GM19397 (cell line): ENCODE results near the gene TSKS.

Experiments used
- ATAC-seq: cut with Tn5 transposase; IDR thresholded peaks from one replicate; pipeline ENCODE4 v1.9.1; 2021; ENCODE audit warnings: mild to moderate bottlenecking, moderate library complexity; ENCODE audit not compliant: unreplicated experiment

Gene TSKS, protein sequence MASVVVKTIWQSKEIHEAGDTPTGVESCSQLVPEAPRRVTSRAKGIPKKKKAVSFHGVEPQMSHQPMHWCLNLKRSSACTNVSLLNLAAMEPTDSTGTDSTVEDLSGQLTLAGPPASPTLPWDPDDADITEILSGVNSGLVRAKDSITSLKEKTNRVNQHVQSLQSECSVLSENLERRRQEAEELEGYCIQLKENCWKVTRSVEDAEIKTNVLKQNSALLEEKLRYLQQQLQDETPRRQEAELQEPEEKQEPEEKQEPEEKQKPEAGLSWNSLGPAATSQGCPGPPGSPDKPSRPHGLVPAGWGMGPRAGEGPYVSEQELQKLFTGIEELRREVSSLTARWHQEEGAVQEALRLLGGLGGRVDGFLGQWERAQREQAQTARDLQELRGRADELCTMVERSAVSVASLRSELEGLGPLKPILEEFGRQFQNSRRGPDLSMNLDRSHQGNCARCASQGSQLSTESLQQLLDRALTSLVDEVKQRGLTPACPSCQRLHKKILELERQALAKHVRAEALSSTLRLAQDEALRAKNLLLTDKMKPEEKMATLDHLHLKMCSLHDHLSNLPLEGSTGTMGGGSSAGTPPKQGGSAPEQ

DNA sequence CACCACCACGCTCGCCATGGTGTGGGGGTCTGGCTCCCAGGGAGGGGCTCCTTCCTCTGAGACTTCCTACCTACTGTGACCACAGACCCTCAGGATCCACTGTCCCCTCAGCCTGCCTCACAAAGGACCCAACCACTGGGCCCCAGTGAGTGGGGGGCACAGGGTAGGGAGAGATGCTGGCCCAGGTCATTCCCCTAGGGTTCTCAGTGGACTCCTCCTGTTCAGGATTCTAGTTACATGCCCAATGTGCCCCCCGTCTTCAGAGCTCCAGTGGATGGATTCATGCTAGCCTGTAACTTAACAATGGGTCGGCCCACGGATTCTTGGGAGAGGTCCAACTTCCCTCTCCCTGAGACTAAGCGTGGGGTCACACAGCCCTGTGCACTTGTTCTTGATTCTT lies at the start of gene TSKS:
TSS of gene TSKS (minus strand) at position 77 of the 400 bp plus-strand sequence. CDS start at position 18, 59 bp downstream.
- no peak for ATAC-seq

DNA sequence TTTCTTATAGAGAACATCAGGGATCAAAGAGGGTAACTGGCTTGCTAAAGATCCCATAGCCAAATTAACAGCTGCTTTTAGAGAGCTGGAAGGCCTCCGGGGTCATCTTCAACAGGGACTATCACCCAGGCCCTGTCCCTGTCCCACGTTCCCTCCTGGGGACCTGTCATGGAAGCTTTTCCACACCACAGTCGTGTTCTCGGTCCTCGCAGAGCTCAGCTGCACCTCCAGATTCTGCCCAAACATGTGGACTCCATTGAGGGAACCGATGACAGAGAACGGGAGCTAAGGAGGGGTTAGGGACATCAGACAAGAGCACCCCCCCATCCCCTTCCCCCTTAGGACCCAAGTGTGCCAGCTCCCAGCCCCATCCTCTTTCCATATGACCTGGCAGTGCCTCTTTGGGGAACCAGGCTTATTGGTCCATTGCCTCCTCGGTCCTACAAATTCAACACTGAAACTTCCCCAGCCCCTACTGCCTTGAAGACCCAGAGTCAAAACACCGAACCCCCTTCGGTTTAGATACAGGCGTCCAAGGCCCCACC lies 49.4 kb upstream of the TSKS start:
- no peak for ATAC-seq

DNA sequence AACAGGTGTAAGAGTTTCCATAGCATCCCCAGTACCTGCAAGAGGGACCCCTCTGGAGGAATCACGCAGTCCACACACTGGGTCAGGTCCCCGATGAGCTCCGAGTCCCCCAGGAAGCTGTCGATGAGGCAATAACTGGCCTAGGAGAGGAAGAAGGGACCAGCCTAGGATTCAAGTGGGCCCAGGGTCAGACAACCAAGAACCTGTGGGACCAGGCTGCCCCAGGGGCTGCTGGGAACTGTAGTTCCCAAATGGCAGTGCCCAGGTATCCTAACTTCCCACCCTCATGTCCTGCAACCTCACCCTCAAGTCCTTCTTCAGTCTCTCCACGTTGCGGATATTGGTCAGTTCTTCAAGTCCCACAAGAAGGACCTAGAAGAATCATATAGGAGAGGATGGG lies 48.2 kb upstream of the TSKS start:
- ATAC-seq, result no peak

DNA sequence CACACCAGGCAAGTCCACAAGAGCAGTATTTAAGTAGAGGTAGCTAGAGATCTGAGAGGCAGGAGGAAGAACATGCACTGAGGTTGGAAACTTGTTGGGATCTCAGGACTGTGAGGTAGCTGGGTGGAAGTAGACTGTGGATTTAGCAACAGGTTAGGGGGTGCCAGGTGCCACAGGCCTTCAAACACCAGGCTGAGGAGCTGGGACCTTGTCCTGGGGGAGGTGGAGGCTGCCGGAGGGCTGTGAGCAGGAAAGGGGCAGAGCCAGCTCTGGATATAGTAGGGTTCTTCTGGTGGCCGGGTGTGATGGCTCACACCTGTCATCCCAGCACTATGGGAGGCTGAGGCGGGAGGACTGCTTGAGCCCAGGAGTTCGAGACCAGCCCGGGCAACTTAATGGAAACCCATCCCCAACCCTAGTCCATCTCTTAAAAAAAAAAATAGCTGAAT lies 46.9 kb upstream of the TSKS start:
- ATAC-seq, result no peak

DNA sequence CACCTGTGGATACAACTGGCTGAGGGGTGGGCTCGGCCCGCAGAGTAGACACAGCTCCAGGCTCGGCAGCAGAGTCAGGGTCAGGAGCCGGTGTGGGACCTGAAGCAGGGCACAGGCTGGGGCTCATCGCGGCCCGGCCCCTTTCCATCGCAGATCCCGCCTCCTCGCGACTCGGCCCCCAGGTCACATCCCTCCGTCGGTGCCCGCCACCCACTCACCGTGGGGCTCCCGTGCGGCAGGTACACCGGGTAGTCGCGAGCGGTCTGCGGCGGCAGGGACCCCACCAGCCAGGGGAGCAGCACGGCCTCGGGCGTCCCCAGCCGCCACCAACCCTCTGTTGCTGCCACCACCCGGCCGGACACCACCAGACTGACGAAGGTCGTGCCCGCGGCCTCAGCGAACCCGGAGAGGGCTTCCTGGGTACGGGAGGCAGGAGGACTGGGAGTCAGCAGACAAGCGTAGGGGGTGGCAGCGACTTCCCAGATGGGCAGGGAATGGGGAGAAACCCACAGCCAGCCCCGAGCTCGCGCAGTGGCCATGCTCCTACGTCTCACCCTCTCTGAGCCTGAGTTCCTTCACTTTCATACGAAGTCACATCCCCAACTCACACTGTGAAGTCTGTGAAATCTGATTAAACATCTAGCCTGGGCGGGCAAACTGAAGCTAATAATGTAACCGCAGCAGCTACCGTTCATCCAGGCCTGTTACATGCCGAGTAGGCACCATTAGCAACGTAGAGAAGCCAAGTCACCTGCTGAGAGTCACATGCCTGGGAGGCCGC lies 46.2 kb upstream of the TSKS start:
- ATAC-seq, result no peak

DNA sequence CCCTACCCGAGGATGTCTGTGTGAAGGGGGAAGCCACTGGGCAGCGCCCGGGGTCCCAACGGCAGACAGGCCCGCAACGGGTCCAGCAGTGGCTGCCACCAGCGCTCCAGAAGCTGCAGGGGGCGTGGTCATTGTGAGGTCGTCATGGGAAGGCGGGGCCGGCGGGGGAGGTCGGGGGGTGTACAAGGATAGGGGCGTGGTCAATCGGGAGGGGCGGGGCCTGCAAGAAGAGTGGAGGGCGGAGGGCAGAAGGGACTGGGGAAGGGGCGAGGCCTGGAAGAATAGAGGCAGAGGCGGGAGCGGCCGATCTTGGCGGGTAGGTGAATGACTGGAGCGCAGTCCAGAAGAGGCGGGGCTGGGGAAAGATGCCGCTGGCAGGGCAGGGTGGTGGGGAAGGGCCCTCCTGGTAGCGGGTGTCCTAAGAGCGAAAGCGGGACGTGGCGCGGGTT lies 45.6 kb upstream of the TSKS start:
- no peak for ATAC-seq

DNA sequence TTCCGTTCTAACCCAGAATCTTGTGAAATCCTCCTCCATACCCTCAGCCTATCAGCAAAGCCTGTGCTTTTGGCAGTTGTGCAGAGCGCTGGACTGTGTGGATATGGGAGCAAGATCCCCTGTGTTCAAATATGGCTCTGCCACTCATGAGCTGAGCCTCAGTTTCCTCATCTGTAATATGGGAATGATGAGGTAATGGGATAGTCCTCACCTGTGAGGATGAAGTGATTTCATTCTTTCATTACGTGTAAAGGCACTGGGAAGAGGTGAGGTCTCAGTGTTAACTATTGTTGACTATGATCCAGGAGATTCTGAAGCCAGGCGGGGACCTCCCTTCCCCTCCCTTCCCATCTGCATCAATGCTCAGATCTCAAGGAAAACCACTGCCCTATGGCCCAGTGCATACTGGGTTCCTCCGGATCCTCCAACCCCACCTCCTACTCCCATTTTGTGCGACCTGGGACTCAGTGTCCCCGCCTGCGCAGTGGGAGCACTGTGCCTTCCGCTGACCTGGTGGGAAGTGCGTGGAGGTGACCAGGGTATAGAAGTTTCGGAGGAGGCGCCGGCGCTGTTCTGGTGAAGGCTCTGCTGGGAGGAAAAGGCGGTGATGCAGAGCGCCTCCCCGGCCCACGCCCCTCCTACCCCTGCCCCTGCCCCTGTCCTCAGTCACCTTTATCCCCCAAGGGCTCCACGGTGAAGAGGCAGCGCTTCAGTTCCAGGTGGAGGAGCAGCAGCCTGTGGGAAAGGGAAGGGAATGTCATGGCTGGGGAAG lies 45.0 kb upstream of the TSKS start:
- no peak for ATAC-seq

DNA sequence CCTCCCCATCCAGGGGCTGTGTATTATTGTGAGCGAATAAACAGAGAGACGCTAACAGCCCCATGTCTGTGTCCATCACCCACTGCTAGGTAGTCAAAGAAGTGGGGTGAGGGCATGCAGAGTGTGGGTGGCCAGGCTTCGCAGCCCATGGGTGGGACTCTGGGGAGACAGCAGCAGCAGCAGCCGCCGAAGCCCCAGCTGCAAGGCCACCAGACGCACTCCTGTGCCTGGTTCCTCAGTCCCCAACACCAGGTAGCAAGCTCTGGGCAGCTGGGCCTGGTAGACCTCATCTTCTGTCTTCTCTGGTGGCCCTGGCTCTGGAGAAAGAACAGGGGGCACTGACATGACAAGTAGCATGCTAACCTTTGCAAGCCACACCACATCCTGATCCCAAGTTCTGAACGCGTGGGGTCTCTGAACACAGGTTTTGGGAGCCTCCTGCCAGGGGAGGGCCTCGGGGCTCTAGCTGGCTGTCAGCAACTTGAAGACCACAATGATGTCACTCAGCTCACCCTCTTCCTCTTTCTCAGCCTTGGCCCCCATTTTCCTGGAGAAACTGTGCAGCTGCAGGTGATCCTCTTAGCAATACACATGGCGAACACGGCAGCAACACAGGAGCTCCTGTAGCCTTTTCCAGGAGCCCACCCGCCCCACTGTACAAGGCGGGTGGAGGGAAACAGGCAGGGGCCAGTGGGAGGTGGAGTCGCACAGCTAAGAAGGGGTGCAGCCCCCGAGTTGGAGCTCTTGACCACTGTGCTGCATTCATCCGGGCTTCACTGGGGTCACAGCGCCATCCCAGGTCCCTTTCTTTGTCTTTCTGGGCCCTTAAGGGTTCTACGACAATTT lies 44.2 kb upstream of the TSKS start:
- ATAC-seq, result no peak

DNA sequence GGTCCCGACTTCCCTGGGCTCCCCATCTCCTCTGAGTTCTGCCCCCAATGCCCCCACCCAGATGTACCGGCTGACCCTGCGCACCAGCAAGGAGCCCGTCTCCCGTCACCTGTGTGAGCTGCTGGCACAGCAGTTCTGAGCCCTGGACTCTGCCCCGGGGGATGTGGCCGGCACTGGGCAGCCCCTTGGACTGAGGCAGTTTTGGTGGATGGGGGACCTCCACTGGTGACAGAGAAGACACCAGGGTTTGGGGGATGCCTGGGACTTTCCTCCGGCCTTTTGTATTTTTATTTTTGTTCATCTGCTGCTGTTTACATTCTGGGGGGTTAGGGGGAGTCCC lies 43.5 kb upstream of the TSKS start:
- no peak for ATAC-seq

DNA sequence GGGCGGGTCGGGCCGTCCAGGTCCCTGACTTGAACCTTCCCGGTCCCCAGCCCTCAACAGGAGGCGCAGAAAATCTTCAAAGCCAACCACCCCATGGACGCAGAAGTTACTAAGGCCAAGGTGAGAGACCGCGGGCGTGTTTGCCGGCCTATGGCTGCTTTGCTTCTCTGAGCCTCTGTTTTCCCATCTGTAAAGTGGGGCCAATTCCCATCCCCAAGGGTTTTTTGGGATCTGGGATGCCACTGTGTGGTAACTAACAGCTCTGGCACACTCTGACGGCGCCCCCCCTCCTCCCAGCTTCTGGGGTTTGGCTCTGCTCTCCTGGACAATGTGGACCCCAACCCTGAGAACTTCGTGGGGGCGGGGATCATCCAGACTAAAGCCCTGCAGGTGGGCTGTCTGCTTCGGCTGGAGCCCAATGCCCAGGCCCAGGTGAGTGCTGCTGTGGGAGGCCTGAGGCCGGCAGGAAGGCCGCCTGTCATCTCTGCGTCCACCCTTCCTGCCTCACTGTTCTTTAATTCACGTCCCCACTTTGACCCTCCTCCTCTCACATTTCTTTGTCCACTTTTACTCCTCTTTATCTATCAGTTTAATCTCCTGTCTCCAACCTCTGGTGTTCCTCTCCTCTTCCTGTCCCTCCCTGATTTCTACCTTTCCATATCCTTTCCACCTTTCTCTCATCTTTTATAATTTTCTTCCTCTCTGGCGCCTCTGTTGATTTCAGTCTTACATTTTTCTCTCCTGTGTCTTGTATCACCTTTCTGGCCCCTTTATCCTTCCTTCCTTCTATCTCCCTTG lies 42.9 kb upstream of the TSKS start:
- ATAC-seq, result no peak

DNA sequence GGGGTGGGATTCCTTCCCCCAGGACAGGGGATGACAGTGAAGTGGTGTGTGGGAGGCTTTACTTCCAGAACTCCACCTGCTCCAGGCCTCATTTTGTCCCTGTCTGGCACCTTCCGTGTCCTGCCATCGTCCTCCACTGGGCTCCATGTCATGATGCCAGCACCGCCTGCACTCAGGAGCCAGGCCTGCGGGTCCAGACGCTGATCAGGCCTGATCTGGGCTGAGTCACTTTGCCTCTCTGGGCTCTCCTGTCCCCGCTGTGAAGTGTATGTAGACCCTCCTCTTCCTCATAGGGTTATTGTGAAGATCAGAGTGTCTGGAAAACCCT lies 40.4 kb upstream of the TSKS start:
- no peak for ATAC-seq

DNA sequence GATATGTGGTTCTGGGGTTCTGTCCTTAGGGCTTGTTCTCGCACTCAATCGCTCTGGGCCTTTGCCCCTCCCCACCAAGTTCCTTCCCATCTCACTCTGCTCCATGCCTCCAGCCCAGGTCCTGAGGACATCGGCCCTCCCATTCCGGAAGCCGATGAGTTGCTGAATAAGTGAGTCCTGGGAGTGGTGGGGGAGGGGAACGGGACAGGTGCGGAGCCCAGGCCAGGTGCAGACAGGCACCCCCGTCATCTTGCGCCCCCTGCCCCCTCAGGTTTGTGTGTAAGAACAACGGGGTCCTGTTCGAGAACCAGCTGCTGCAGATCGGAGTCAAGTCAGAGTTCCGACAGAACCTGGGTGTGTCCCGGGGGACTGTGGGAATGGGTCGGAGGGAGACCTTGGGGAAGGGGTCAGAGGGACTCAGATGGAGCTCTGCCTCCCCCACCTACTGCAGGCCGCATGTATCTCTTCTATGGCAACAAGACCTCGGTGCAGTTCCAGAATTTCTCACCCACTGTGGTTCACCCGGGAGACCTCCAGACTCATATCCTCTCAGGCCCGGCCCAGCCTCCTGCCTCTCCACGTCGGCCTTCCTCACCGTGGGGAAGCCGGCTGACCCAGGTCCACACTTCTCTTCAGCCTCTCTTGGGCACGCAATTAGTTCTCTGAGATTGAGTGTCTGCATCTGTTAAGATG lies 39.9 kb upstream of the TSKS start:
- no peak for ATAC-seq

DNA sequence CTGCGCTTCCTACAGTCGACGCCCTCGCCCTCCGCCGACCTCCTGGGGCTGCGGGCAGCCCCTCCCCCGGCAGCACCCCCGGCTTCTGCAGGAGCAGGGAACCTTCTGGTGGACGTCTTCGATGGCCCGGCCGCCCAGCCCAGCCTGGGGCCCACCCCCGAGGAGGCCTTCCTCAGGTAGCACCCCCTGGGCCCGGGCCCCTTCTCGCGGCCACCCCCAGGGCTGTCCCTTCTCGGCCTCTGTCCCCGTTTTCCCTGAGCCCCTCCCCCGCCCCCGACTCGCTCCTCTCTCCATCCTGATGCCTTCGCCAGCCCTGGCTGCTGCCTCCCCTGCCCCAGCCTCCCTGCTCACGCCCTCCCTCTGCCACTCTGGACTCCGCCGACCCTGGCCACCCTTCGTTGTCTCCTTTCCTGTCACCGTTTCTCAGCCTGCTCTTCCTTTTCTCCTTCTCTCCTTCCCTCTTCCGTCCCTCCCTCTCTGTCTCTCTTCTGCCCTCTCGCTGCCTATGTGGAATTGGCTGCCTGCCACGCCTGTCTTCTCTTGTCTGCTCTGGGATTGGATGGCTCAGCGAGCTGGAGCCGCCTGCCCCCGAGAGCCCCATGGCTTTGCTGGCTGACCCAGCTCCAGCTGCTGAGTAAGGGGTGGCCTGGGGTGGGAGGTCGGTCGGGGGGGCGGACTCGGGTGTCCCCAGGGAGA lies 39.0 kb upstream of the TSKS start:
- no peak for ATAC-seq

DNA sequence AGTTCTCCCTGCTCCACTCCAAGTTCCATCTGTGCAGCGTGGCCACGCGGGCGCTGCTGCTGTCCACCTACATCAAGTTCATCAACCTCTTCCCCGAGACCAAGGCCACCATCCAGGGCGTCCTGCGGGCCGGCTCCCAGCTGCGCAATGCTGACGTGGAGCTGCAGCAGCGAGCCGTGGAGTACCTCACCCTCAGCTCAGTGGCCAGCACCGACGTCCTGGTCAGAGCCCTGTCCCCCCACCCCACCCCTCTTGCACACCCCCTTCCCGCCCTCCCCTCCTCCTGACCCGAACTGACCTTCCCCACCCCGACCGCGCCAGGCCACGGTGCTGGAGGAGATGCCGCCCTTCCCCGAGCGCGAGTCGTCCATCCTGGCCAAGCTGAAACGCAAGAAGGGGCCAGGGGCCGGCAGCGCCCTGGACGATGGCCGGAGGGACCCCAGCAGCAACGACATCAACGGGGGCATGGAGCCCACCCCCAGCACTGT lies 38.3 kb upstream of the TSKS start:
- ATAC-seq, result no peak

DNA sequence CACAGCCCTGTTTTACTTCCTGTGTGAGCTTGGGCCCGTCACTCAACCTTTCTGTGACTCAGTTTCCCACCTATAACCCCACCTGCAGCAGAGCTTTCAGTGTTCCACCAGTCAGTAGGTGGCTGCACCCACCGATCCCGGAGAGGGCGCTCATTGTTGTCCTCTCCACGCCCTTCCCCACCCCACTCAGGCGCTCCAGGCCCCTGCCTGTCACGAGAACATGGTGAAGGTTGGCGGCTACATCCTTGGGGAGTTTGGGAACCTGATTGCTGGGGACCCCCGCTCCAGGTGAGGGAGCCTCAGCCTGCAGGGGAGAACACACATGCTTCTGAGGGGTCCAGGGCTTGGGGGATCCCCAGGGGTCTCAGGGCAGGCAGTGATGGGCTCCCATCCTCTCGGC lies 37.7 kb upstream of the TSKS start:
- no peak for ATAC-seq

DNA sequence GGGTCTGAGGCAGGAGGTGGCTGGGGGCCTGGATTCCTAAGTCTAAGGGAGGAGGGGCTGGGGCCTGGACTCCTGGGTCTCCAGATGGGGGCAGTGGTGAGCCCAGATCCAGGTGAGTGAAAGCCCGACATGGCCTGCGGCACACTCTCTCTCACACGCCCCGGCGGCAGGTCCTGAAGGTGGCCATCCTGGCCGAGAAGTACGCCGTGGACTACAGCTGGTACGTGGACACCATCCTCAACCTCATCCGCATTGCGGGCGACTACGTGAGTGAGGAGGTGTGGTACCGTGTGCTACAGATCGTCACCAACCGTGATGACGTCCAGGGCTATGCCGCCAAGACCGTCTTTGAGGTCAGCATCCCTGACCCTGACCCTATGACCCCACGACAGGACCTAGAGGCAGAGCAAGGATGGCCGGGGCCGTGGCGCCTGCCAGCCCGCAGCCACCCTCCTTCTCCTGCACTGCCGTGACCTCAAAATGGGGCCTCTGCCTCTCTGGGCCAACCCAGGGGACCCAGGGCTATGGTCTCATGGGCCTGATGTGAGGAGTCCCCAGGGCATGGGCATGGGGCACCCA lies 36.8 kb upstream of the TSKS start:
- ATAC-seq, result no peak

DNA sequence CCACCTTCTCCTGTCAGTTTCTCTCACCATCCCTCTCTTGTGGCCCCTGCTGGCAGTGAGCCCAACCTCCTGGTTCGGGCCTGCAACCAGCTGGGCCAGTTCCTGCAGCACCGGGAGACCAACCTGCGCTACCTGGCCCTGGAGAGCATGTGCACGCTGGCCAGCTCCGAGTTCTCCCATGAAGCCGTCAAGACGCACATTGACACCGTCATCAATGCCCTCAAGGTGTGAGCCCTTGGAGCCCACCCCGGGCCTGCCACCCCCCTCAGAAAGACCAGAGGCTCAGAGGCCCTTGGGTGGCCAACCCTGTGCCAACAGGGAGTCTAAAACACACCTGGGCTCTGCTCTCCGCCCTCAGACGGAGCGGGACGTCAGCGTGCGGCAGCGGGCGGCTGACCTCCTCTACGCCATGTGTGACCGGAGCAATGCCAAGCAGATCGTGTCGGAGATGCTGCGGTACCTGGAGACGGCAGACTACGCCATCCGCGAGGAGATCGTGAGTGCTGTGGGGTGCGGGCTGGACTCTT lies 36.2 kb upstream of the TSKS start:
- no peak for ATAC-seq
